Mesendoderm (in vitro differentiated cells): ENCODE measurements around the gene NRXN3.
A peak's percentile ranks its signal among the peaks of the same experiment; 100 is the strongest.

Source experiments
- DNase-seq: peaks from one replicate; pipeline ENCODE4 v3.0.0; 2013
- H2AK5ac ChIP-seq: 2 replicates; pipeline ENCODE4 v1.6.1; 2013; ENCODE audit warnings: low read length, inconsistent platforms
- H2BK120ac ChIP-seq: 2 replicates; pipeline ENCODE4 v1.6.1; 2013; ENCODE audit warnings: low read depth, mild to moderate bottlenecking, low read length, moderate library complexity, mixed read lengths
- H2BK15ac ChIP-seq: replicated peaks from 2 replicates; pipeline ENCODE4 v1.6.1; 2013; ENCODE audit warnings: low read depth, mild to moderate bottlenecking, moderate library complexity
- H2BK5ac ChIP-seq: 2 replicates; pipeline ENCODE4 v1.6.1; 2013; ENCODE audit warnings: low read length, inconsistent platforms
- H3K18ac ChIP-seq: 2 replicates; pipeline ENCODE4 v1.6.1; 2013; ENCODE audit warnings: mild to moderate bottlenecking, low read length, mixed read lengths
- H3K23ac ChIP-seq: one replicate; pipeline ENCODE4 v1.6.1; 2013; ENCODE audit warnings: low read length
- H3K27ac ChIP-seq: 2 replicates; pipeline ENCODE4 v1.5.1; 2013; ENCODE audit warnings: low read depth, mild to moderate bottlenecking, inconsistent platforms, low read length, moderate library complexity
- H3K27me3 ChIP-seq: 2 replicates; pipeline ENCODE4 v1.6.1; 2013; ENCODE audit warnings: low read length, control low read depth, mild to moderate bottlenecking, inconsistent platforms; ENCODE audit not compliant: insufficient read depth, poor library complexity
- H3K36me3 ChIP-seq: 2 replicates; pipeline ENCODE4 v1.6.1; 2013; ENCODE audit warnings: low read length, inconsistent platforms; ENCODE audit not compliant: control insufficient read depth, insufficient read depth
- H3K4ac ChIP-seq: one replicate; pipeline ENCODE4 v1.6.1; 2013; ENCODE audit warnings: low read depth, mild to moderate bottlenecking, low read length, moderate library complexity
- H3K4me1 ChIP-seq: 2 replicates; pipeline ENCODE4 v1.6.1; 2013; ENCODE audit warnings: low read depth, low read length, inconsistent platforms; ENCODE audit not compliant: control insufficient read depth
- H3K4me2 ChIP-seq: 2 replicates; pipeline ENCODE4 v1.6.1; 2013; ENCODE audit warnings: low read length
- H3K4me3 ChIP-seq: 2 replicates; pipeline ENCODE4 v1.5.1; 2013; ENCODE audit warnings: mild to moderate bottlenecking, low read length
- H3K56ac ChIP-seq: one replicate; pipeline ENCODE4 v1.6.1; 2013; ENCODE audit warnings: low read length
- H3K79me1 ChIP-seq: 2 replicates; pipeline ENCODE4 v1.6.1; 2013; ENCODE audit warnings: low read length, inconsistent platforms
- H3K79me2 ChIP-seq: 2 replicates; pipeline ENCODE4 v1.6.1; 2013; ENCODE audit warnings: mild to moderate bottlenecking, low read length; ENCODE audit not compliant: control insufficient read depth, insufficient read depth
- H3K9ac ChIP-seq: 2 replicates; pipeline ENCODE4 v1.6.1; 2013; ENCODE audit warnings: low read length, inconsistent platforms
- H4K5ac ChIP-seq: one replicate; pipeline ENCODE4 v1.6.1; 2013; ENCODE audit warnings: low read length
- H4K8ac ChIP-seq: one replicate; pipeline ENCODE4 v1.6.1; 2013; ENCODE audit warnings: low read depth, mild to moderate bottlenecking, control low read depth, low read length, moderate library complexity
- WGBS: extraction: QIAGEN DNeasy Blood & Tissue Kit; methylation state at CpG from one replicate; pipeline ENCODE4 v1.1.7; 2013; ENCODE audit warnings: low lambda C conversion rate, missing lambda C conversion rate; ENCODE audit not compliant: insufficient coverage; ENCODE audit errors: extremely low coverage; 5-methylcytosine and 5-hydroxymethylcytosine counted together

The NRXN3 gene

DNA sequence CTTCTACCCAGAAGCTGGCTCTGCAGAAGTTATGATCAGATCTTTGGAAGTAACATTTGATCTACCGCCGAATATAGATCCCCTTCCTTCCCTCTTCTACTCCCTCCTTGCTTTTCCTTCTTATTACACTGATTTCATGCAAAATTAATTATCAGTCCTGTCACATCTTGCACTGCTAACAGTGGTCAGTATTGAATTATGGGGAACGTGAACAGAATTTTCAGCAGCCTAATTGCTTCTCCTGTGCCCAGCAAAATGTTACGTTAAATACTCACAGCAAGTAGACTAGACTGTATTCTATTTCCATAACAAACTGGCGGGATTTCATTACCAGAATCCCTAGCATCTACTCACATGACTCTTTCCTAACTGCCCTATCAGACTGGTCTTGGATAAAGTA, 1444.3 kb downstream of the NRXN3 start:
- Histone ChIP-seq H2BK15ac (no peak overlapping the region), H3K9ac (no peak overlapping the region), H3K79me2 (no peaks in the 10 kb centered on the region), H4K8ac (no peak overlapping the region), H2BK5ac (no peak overlapping the region), H3K56ac (no peak overlapping the region), H2BK120ac (no peak overlapping the region), H4K5ac (no peak overlapping the region), H3K23ac (no peak overlapping the region), H3K4me2 (no peak overlapping the region), H3K36me3 (no peaks in the 10 kb centered on the region), H3K4ac (no peak overlapping the region), H3K27ac (no peak overlapping the region), H3K18ac (no peak overlapping the region), H3K4me3 (no peak overlapping the region), H3K4me1 (no peaks in the 10 kb centered on the region), H2AK5ac (no peak overlapping the region), H3K79me1 (no peaks in the 10 kb centered on the region), H3K27me3 (no peaks in the 10 kb centered on the region)
- no peak for DNase-seq
- no CpG with 5 or more reads among the region's 5 CpGs for WGBS

DNA sequence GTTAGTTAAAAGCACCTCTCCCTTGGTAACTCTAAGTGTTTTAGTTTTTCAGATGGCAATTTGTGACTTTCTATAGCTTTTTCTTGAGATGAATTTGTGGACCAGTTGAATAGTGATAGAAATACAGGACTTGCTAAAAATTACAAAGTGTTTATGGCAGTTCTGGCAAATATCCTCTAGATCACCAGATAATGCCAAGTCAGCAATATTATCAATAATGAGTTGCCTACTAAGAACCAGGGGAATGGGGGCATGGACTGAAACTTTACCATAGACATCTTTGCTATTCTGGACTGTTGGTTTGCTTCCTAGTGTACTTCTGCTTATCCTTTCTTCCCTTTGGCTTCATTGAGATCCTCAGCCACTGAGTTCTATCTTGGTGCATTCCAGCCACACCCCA, 1456.9 kb downstream of the NRXN3 start:
- Histone ChIP-seq H3K79me1 (no peaks in the 10 kb centered on the region), H2BK5ac (no peak overlapping the region), H2AK5ac (no peak overlapping the region), H3K27me3 (no peaks in the 10 kb centered on the region), H3K18ac (no peak overlapping the region), H3K23ac (no peak overlapping the region), H3K27ac (no peak overlapping the region), H2BK120ac (no peak overlapping the region), H3K9ac (no peak overlapping the region), H2BK15ac (no peak overlapping the region), H3K79me2 (no peaks in the 10 kb centered on the region), H4K5ac (no peak overlapping the region), H3K36me3 (no peaks in the 10 kb centered on the region), H4K8ac (no peak overlapping the region), H3K4ac (no peak overlapping the region), H3K4me2 (no peak overlapping the region), H3K56ac (no peak overlapping the region), H3K4me3 (no peak overlapping the region), H3K4me1 (no peaks in the 10 kb centered on the region)
- DNase-seq = no peak

GRCh38 chr14:79629411-79630287, 1459.5 kb downstream of the NRXN3 start:
- H3K27ac ChIP-seq = no peak overlapping the region
- no CpG with 5 or more reads among the region's 6 CpGs for WGBS
- H3K4me3 ChIP-seq = no peak overlapping the region
- H2BK15ac ChIP-seq = no peak overlapping the region
- no peaks in the 10 kb centered on the region for H3K27me3 ChIP-seq
- no peak overlapping the region for H3K23ac ChIP-seq
- H2BK5ac ChIP-seq = no peak overlapping the region
- H2AK5ac ChIP-seq = no peak overlapping the region
- no peaks in the 10 kb centered on the region for H3K79me2 ChIP-seq
- no peak overlapping the region for H4K8ac ChIP-seq
- no peak overlapping the region for H4K5ac ChIP-seq
- no peak overlapping the region for H3K9ac ChIP-seq
- H3K18ac ChIP-seq = no peak overlapping the region
- no peak overlapping the region for H3K4me2 ChIP-seq
- H3K56ac ChIP-seq = no peak overlapping the region
- DNase-seq = peak; percentile 22
- H3K4ac ChIP-seq = no peak overlapping the region
- no peaks in the 10 kb centered on the region for H3K79me1 ChIP-seq
- no peaks in the 10 kb centered on the region for H3K36me3 ChIP-seq
- H3K4me1 ChIP-seq = no peaks in the 10 kb centered on the region
- H2BK120ac ChIP-seq = no peak overlapping the region

DNA sequence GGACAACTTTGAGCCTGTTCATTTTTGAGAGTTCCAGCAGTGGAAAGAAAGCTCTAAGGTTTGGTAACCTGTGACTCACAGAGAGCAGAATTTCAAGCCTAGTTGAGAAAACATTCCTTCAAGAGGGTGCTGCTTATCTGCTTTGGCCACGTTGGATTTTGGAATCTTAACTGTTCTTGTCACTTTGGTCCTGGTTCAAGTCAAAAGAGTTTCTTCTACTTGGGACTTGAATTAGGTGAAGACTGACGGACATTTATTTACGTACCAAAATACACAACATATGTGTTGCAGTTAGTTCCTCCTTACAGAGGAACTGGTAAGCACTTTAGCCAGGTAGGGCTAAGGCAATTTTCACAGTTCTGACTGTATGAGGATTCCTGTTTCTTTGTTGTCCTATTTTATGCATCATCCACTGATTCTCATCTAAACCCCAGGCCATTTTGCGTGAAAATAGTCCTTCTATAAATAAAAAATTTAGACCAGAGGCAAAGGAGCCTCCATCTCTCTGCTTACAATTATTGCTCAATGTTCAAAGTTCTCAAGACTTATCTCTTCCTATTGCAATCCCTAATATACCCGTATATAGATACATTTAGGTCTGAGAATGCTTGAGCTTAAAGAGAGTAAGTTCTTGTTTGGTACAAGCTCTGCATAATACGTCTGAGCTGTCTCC, 1460.3 kb downstream of the NRXN3 start:
- Histone ChIP-seq H3K27ac (no peak overlapping the region), H3K36me3 (no peaks in the 10 kb centered on the region)

DNA sequence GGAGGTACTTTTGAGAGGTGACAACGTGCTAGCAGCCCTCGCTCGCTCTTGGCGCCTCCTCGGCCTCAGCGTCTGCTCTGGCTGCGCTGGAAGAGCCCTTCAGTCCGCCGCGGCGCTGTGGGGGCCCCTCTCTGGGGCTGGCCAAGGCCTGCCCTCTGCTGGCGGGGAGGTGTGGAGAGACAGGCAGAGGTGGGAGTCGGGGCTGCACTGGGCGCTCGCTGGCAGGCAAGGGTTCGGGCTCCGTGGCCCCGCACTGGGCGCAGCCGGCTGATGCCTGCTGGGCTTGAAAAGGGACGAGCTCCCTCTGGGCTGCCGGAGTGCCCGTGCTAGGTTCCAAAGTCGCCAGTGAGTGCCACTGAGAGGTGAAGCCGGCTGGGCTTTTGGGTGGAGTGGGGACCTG, 1461.1 kb downstream of the NRXN3 start:
- Histone ChIP-seq H2BK15ac (no peak overlapping the region), H3K4me3 (no peak overlapping the region), H3K27ac (no peak overlapping the region), H3K9ac (no peak overlapping the region), H3K18ac (peak overlapping the region; percentile 42), H2BK120ac (no peak overlapping the region), H3K79me2 (no peaks in the 10 kb centered on the region), H3K4me2 (no peak overlapping the region), H3K4ac (no peak overlapping the region), H4K8ac (no peak overlapping the region), H3K27me3 (no peaks in the 10 kb centered on the region), H3K79me1 (no peaks in the 10 kb centered on the region), H3K23ac (no peak overlapping the region), H2BK5ac (no peak overlapping the region), H4K5ac (no peak overlapping the region), H3K36me3 (no peaks in the 10 kb centered on the region), H3K4me1 (no peaks in the 10 kb centered on the region), H3K56ac (no peak overlapping the region), H2AK5ac (no peak overlapping the region)
- no CpG with 5 or more reads among the region's 25 CpGs for WGBS
- DNase-seq = peak; percentile 20

More for the DNA sequence above, 1460.3 kb downstream of the NRXN3 start:
- Histone ChIP-seq H2BK120ac (no peak overlapping the region), H2AK5ac (no peak overlapping the region), H3K27me3 (no peaks in the 10 kb centered on the region), H3K4me3 (no peak overlapping the region), H3K79me1 (no peaks in the 10 kb centered on the region), H3K4me1 (no peaks in the 10 kb centered on the region), H2BK15ac (no peak overlapping the region), H2BK5ac (no peak overlapping the region), H3K9ac (no peak overlapping the region), H3K23ac (no peak overlapping the region), H3K18ac (no peak overlapping the region), H3K4ac (no peak overlapping the region), H4K5ac (no peak overlapping the region), H3K79me2 (no peaks in the 10 kb centered on the region), H3K4me2 (no peak overlapping the region), H3K56ac (no peak overlapping the region), H4K8ac (no peak overlapping the region)
- DNase-seq = peak; percentile 75
- WGBS = no CpG with 5 or more reads among the region's 6 CpGs
